Stimulated activated CD4-positive, alpha-beta T cell treated with anti-CD3 and anti-CD28 coated beads, Interleukin-2, amount 100 ng/mL, for 48 hours (primary cell): ENCODE data around the gene RXRA.

Experiments
- DNase-seq, 2 donors: peaks; one replicate each; pipeline ENCODE4 v3.0.0-alpha.2; 2020

RXRA gene

GRCh38 chr9:134340475-134341160 lies 14.4 kb downstream of the RXRA start:
- no peak for DNase-seq

GRCh38 chr9:134341306-134341705 lies 15.1 kb downstream of the RXRA start:
- no peak for DNase-seq

- no peak for DNase-seq
Measured at GRCh38 chr9:134341929-134342745, 15.9 kb downstream of the RXRA start.

GRCh38 chr9:134342746-134343115 lies 16.5 kb downstream of the RXRA start:
- DNase-seq, result no peak

- DNase-seq, result no peak
Measured at GRCh38 chr9:134343637-134344036, 17.4 kb downstream of the RXRA start.

- no peak for DNase-seq
Measured at GRCh38 chr9:134344068-134344799, 18.0 kb downstream of the RXRA start.

GRCh38 chr9:134344800-134345310 lies 18.6 kb downstream of the RXRA start:
- DNase-seq, result no peak

- no peak for DNase-seq
Measured at GRCh38 chr9:134345737-134346136, 19.5 kb downstream of the RXRA start.

- DNase-seq, result no peak
Measured at GRCh38 chr9:134346151-134346550, 19.9 kb downstream of the RXRA start.

- DNase-seq, result no peak
Measured at GRCh38 chr9:134346840-134347583, 20.8 kb downstream of the RXRA start.

- no peak for DNase-seq
Measured at GRCh38 chr9:134347996-134348395, 21.7 kb downstream of the RXRA start.

- no peak for DNase-seq
Measured at GRCh38 chr9:134348404-134349155, 22.3 kb downstream of the RXRA start.

GRCh38 chr9:134349936-134350335 lies 23.7 kb downstream of the RXRA start:
- no peak for DNase-seq

- no peak for DNase-seq
Measured at GRCh38 chr9:134350416-134350994, 24.2 kb downstream of the RXRA start.

- DNase-seq, result no peak
Measured at GRCh38 chr9:134351606-134352176, 25.4 kb downstream of the RXRA start.

GRCh38 chr9:134352247-134352933 lies 26.1 kb downstream of the RXRA start:
- DNase-seq, result no peak

- no peak for DNase-seq
Measured at GRCh38 chr9:134353539-134353938, 27.3 kb downstream of the RXRA start.

GRCh38 chr9:134355158-134355557 lies 28.9 kb downstream of the RXRA start:
- DNase-seq, result no peak

GRCh38 chr9:134355561-134356279 lies 29.5 kb downstream of the RXRA start:
- DNase-seq, result no peak
